Measurements from ENCODE around the gene SPIRE1.

The SPIRE1 gene

DNA sequence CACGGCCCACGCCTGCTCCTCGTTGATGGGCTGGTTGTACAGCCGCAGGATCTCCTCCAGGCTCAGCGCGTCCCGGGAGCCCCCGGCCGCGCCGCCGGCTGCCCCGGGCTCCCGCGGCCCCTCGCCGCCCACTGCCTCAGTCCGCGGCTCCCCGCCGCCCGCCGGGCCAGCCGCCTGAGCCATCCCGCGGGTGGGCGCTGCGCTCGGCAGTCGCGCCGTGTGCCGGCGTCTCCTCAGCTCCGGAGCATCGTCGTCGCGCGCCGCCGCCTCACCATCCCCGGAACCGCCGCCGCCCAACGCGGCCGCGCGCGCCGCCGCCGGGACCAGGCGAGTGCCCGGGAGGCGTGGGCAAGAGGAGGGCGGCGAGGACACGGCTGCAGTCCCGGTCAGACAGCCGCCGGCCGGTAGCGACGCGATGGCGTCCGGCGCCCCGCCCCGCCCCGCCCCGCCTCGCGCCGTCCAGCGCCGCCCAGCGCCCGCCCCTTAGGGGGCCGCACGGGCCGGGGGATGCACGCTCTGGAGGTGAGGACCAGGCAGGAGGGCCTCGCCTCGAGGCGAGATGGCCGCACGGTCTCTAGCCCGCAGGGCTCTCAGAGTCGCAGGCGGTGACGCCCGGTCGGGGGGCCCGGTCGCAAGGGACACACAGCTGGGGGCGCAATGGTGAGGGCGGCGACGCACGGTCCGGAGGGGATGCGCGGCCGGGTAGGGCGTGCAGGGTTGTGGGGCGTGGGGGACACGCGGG, at the start of gene SPIRE1:
Gene SPIRE1, minus strand, starts transcription at position 424 of the 742 bp plus-strand sequence. Its CDS starts 241 bp downstream, at position 183.
- peak; percentile 51 for DNase-seq

DNA sequence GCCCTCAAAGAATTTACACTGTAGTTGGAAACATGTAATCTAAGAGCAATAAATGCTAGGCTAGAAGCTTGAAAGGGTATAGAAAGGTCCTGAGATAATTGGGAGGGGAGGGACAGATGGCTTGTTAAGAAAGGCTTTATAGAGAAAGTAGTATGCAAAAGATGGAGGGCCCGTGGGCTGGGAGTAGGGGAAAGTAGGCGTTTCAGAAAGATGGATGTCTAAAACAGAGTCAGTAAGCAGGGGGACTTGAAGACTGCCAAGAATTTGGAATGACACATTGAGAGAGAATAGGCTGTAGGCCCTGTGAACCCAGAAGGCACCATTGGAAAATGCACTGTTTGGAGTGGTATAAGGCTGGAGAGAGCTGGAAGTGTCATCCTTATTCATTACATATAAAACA, 45.8 kb upstream of the SPIRE1 start:
- DNase-seq = no peak

DNA sequence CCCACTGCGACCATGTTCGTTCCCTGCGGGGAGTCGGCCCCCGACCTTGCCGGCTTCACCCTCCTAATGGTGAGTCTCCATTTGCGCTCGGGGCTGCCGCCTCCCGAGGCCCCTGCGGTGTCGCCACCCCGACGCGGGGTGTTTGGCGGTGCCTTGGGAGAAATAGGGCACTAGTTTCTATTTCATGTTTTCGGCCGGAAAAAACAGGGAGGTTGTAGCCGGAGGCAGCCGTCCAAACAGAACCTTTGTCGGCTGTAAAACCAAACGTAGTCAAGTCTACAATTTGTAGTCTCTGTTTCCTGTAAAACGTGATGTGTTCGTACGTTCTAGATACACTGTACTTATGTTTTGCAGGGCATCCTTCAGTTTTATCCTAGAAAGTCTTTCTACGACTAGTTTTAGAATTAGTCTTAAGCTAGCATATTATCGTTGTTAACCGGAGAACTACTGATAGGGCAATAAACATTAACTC, 45.2 kb upstream of the SPIRE1 start:
- DNase-seq = no peak

DNA sequence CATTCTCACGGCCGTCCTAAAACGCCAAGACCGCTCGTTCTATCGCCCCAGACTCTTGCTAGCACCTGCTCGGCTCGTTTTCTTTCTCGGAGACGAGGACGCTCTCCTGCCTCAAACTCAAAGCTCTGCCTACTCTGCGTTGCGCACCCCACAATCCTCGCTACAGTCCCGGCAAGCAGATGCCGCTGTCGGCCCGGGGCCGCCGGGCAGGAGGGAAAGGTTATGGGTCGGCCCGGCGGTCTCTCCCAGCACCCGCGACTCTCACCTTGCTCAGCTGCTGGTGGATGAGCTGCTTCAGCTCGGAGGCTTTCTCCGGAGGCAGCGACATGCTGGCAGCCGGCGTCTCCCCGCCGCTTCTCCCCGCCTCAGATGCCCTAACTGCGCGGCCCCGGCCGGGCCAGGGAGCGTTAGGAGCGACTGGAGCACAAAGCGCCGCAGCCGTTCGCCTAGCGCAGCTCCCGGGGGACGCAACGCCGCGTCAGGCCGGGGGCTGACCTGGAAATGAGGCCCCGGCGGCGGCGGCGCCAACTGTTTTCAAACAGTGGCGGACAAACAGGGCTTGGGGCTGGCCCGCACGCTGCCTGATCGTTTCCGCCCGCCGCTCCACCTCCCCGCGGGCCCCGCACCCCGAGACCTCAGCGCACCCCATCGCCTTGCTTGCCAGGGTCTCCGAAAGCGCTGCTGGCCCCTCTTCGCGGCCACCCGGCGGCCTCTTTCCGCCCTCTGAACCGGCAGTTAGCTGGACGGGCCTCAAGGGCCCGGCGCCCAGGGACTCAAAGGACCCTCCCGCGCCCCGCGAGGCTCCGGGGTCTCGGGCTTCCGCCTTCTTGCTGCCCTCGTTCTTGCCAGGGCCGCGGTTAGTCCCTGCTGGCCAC, 44.6 kb upstream of the SPIRE1 start, which contains the start of the genes CEP76 and PSMG2:
Gene CEP76, minus strand, starts transcription at position 503 of the 875 bp plus-strand sequence. Its CDS starts 175 bp downstream, at position 328.
Gene PSMG2, plus strand, starts transcription at position 822 of the 875 bp plus-strand sequence. CDS start 66 bp downstream, outside the sequence.
- peak; percentile 85 for DNase-seq

DNA sequence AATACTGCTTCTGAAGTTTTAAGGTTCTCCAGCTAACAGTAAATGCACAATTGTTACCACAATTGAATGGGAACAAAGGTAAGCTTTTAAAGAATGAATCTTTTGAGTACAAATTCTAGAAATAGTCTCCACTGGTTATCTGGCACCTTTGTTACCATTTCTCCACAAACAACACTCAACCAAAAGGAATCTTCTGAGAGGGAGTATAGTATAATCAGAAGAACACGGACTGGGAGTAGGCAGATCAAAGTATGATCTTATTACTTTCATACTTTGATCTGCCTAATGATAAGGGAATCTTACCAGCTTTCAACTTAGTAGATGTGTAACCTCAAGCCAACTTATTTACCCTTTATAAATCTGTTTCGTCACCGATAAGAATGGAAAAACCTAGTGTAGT, 43.3 kb upstream of the SPIRE1 start:
- DNase-seq = peak; percentile 14

DNA sequence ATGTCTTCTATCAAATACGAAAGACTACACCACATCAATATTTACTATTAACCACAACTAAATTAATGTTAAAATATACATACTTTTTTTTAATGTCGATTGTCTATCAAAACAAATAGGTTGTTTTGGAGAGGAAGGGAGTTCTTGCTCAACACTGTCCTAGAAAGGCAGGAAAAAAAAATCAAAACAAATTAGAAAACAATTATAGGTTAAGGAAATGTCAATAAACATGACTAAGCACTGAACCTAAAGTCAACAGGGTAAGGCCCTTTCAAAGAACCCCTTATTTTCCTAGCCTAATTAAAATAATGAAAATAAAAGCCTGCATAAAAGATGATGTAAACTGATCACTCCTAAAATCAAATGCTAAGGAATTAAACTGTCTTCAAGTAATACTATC, 41.8 kb upstream of the SPIRE1 start:
- no peak for DNase-seq

DNA sequence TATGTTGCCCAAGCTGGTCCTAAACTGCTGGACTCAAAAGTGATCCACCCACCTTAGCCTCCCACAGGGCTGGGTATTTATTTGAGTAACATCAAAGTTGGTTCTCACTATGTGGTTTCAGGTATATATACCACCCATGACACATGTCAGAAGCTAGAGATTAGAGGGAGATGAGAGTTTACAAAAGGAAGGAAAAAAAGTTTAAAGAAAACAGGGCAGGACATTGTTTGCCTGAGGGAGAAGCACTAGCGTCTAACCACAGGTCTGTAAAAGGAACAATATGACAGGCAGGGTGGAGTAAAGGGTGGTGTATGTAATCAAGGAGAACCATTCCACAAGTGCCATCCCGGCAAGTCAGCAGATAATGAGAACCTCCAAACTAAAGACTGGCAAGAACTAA, 36.1 kb upstream of the SPIRE1 start:
- no peak for DNase-seq

DNA sequence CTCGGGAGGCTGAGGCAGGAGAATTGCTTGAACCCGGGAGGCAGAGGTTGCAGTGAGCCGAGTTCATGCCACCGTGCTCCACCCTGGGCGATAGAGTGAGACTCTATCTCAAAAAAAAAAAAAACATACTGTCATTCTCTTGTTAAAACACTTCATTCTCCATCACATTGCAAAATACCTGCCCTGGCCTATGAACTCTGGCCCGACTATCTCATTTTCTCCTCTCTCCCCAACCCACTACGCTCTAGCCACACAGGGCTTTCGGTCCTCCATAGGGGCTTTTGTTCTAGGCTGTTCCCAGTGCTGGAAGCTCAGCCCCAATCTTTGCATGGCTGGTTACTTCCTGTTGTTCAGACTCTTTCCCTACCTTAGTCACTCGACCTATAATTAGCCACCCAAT, 34.3 kb upstream of the SPIRE1 start:
- DNase-seq = no peak

DNA sequence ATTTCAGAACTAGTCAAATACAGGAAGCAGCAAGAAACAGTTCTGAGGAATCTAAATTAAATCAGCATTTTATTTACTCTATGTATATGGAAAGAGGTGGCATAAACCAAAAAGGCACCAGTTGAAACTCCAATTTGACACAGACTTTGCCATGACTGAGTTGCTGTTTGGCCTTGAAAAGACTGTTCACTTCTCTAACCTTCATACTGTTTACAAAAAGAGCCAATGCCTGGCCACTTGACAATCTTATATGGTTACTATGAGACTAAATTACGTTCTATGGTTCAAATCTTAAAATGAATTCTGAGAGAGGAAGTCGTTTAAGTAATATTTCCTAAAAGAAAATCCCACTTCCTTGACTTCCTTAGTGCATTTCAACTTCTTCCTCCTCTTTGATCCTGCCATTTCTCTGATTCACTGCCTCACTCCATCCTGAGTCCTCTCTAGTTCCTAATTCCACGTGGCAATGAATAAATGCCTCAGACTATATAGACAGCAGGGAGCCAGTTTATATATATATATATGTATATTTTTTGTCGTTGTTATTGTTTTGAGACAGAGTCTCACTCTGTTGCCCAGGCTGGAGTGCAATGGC, 31.4 kb upstream of the SPIRE1 start:
- no peak for DNase-seq

DNA sequence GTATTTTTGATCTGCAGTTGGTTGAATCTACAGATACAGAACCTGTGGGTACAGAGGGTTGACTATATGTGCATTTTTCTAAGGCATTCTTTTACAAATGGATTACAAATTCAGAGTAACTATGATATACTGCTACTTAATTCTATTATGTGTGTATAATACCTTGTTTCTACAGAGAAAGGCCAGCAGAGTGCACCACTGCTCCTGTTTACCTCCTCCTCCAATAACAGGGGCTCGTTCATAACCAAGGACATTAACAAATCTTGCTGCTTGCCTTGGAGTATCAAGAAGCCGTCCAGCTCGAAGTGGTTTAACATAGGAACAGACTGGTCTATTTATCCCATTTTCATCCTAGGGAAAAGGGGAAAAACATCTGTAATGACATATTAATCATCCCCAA, 28.2 kb upstream of the SPIRE1 start:
- no peak for DNase-seq

DNA sequence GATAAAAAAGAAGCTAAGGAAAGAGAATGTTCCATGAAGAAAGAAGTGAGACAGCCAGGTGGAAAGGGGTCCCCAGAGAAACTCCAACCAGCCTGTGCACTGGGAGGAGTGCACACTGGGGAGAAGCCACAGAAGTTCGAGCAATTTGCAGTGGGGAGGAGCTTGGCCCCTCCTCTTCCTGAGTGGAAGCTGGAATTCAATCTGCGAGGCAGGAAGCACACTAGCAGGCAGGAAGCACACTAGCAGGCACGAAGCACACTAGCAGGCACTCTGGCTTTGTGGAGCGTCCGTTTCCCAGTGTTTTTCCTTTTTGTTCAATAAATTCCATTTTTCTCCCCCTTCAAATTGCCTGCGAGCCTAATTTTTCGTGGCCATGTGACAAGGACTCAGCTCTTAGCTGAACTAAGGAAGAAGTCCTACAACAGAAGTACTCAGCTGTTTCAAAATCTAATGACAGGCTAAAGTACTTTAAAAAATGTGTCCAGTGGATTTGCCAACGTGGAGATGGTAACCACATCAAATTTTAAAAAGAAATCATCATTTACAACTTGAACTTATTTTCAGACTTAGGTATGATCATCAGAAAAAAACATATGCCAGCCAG, 21.4 kb upstream of the SPIRE1 start:
- DNase-seq = no peak

DNA sequence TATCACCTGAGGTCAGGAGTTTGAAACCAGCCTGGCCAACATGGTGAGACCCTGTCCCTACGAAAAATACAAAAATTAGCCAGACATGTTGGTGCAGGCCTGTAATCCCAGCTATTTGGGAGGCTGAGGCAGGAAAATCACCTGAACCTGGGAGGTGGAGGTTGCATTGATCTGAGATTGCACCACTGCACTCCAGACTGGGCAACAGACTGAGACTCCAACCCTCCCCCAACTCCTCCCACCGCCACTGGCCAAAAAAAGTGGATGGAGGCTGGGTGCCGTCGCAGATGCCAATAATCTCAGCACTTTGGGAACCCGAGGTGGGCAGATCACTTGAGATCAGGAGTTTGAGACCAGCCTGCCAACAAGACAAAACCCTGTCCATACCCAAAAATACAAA, 10.1 kb upstream of the SPIRE1 start:
- DNase-seq = no peak

DNA sequence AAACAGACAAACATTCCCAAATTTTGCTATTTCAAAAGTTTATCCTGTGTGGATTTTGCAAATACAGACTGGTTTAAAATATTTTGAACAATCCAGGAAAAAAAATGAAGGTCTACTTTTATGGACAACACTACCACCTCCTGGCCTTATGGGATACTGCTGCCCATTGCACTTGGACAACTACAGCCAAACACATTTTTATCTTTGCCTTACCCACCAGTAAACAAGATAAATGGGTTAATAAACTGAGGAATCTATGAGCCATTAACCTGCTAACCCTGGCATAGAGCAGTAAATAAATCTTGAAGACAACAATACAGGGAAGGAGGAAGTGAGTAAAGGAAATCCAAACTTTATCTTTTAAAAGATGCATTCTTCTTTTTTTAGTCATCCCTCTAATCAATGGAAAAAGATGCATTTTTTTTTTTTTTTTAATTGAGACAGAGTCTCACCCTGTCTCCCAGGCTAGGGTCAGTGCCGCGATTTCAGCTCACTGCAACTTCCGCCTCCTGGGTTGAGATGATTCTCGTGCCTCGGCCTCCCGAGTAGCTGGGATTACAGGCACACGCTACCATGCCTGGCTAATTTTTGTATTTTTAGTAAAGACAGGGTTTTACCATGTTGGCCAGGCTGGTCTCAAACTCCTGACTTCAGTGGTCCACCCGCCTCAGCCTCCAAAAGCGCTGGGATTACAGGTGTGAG, 2.1 kb upstream of the SPIRE1 start:
- peak; percentile 56 for DNase-seq

DNA sequence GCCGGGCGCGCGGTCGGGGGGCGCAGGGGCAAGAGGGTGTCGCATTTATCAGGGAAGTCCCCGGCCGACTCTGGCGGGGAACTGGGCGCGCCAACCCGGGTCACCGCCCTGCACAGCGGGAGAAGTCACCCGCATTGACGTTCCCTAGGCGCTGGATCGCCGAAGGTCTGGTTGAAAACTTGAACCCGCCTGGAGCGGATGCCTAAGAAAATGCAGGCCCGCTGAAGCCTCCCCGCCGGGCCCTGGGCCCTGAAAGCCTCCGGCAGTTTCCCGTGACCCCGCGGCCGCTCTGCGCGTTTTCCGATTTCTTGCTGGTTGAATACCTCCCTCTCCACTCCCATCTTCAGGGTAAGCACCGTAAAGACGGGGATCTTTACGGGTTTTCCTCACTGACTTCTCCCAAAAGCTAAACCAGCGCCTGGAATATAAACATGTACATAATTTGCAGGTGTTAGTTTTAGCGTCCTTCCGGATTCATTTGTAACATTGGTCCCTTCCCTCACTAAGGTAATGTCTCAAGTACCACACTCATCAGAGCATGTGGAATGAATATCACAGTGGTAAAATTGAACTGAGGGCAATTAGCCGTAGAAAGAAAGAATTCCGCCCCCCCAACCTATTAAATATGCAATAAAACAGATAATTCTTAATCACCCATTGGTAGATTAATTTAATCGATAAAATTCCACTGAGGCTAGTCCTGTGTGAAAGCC, 675 bp upstream of the SPIRE1 start:
- peak; percentile 27 for DNase-seq

DNA sequence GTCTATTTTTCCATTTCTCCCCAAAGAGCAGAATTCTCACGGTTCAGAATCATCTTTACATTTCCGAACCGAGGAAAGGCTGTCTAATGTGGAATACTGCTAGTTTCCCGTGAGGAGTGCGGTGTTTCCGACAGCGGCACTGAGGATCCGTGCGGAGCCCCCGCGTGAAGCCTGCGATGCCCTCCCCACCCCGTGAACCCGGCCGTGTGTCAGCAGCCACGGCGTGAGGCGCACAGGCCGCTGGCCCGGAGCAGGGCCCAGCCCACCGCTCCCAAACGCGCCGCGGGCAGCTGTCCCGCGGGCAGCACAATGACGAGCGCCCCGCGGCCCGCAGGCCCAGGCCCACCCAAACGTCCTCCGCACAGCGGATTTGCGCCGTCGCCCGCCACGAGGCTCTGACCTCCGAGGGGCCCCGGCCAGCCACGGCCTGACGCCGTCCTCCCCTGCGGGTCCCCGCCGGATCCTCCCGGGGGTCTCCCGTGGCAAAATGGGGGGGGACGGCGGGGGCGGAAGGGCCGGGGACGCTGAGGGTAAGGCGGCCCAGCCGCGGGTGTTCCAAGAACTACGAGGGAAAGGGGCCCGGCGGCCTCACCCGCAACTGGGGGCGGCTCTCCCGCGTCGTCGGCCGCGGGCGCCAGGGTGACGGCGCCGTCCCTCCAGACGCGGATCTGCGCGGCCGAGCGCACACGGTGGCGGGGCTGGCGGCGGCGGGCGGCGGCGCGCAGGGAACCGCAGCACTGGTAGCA, 796 bp downstream of the SPIRE1 start:
- DNase-seq = peak; percentile 20

DNA sequence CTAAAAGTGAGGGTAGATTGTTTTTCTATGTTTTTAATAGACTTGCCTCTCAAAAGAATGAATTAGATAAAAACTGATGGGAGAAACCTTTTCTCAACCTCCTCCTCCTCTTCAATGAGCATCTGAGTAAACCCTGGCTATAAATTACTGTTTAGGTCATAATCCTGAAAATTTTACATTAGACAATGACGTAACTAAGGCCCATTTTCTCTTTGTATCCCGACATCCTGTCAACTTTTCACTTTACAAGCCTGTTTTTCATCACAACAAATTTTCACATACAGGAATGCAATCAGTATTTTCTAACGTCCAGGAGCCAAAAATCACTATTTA, 1.3 kb downstream of the SPIRE1 start:
- DNase-seq = no peak

DNA sequence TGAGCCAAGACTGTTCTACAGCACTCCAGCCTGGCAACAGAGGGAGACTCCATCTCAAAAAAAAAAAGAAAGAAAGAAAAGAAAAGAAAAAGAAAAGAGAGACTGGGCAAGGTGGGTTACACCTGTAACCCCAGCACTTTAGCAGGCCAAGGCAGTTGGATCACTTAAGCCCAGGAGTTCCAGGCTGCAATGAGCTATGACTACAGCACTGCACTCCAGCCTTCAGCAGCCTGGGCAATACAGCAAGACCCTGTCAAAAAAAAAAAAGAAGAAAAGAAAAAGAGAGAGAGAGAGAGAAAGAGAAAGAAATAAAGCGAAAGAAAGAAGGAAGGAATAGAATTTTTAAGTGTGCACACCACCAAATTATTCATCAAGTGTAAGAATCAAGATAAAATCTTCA, 2.9 kb downstream of the SPIRE1 start:
- DNase-seq = no peak

DNA sequence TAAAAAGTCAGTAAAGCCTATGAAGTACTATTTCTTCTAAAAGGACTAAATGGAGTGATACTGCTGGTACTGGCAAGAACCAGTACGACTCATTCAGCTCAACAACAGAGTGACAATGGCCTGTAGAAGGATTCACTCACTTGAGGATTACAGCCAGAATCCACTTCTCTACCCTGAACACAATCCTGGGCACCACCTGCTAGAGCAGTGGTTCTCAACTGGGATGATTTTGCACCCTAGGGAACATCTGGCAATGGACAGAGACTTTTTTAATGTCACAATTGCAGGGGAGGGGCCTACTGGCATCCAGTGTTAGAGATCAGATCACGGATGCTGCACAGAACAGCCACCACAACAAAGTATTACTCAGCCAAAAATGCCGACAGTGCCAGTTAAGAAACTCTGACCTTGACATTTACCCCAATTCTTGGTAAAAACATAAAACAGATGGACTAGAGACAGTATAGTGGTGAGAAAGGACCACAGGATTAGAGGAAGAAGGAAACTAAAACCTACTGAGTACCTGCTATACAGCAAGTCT, 5.0 kb downstream of the SPIRE1 start:
- DNase-seq = no peak

DNA sequence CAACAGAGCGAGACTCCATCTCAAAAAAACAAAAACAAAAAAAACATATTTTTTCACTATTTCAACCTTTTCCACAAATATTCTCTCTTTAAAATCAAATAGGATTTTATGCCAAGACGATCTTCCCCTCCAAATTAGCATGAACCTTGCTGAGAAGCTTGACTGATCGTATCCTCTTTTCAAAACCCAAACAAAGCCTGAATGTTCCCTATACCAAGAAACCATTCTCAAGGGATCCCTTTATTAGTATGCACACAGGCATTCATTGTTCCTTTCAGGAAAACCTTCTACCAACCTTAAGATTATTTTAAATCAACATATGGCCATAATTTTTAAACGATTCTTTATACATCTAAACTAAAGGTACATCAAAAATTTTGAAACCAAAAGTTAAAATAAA, 6.3 kb downstream of the SPIRE1 start:
- DNase-seq = no peak

DNA sequence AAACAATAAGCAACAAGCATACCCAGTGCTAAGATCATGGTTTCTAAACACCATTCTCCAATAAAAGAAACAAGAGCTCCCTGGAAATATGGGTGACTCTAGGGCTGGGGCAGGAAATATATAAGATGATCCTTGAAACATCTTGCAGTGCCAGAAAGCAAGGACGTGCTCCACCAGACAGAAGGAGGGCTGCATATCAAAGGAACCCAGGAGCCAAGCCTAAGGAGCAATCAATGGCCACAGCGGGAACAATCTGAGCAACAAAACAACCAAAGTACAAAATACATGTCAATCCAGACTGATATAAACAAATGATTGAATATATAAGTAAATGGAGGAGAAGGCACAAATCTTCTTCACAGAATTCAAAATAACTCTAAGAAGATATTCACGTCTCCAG, 10.1 kb downstream of the SPIRE1 start:
- no peak for DNase-seq

DNA sequence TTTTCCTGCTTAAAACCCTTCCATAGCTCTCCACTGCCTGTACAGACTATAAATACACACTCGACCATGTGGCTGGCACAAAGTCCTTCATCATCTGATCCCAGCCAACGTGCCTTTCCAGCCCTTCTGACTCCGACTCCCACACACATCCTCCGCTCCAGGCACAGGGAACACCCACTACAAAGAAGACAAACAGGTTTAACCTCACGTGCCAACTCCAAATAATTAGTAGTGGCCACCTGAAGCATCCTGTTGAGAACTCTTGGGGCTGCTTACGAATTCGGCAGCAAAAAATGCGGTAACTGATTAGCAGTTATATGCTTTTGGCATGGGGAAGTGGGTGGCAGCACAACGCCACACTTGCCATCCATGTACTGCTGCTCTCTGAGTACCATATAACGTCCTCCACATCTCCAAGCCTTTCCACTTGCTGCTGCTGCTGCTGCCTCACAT, 12.1 kb downstream of the SPIRE1 start:
- DNase-seq = no peak

Data from CD4-positive, alpha-beta T cell treated with Interleukin-12 subunit alpha and Interleukin-12 subunit beta, for 1 hour (primary cell).